Measurements from ENCODE around the gene IRF2.

The IRF2 gene

DNA sequence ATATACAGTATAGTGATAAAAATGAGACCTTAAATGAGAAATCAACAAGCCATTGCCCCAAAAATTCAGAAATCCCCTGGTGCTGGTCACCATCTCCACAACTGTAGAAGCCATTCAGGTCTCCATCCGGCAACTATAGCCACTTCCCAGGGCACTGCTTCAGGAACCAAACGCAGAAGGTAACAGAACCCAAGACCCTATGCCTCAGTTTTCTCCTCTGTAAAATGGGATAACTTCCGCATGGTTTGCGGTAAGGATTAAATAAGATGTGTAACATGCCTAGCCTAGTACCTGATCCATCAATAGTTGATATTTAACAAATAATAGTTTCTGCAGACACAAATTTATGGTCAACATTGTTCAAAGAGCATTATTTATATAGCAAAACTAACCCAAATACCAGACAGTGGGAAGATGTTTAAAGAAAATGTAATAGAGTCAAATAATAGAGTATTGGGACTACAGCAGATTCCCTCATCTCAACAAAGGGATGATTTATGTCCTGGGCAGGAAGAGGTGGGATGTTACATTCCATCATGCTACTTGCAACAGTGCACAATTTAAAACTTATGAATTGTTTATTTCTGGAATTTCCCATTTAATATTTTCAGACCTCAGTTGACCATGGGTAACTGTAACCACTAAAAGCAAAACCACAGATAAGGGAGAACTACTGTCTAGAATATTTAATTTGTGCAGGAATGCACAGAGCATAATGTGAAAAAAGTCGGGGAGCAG, 30.0 kb downstream of the IRF2 start:
- H3K27me3 ChIP-seq (replicated peaks; ENCODE audit: control insufficient read depth, insufficient read depth, low read length), result no peaks in the 10 kb centered on the region
- DNase-seq (ENCODE audit: extremely low read depth, insufficient read length), result no peak
- TF ChIP-seq, protein P1, sequence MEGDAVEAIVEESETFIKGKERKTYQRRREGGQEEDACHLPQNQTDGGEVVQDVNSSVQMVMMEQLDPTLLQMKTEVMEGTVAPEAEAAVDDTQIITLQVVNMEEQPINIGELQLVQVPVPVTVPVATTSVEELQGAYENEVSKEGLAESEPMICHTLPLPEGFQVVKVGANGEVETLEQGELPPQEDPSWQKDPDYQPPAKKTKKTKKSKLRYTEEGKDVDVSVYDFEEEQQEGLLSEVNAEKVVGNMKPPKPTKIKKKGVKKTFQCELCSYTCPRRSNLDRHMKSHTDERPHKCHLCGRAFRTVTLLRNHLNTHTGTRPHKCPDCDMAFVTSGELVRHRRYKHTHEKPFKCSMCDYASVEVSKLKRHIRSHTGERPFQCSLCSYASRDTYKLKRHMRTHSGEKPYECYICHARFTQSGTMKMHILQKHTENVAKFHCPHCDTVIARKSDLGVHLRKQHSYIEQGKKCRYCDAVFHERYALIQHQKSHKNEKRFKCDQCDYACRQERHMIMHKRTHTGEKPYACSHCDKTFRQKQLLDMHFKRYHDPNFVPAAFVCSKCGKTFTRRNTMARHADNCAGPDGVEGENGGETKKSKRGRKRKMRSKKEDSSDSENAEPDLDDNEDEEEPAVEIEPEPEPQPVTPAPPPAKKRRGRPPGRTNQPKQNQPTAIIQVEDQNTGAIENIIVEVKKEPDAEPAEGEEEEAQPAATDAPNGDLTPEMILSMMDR (IDR thresholded peaks at IDR 0.05; ENCODE audit: insufficient read depth, low read length, poor library complexity, severe bottlenecking), result no peak
- H3K36me3 ChIP-seq (ENCODE audit: control insufficient read depth, insufficient read depth, low read length), result peaks cover 6% of the 10 kb centered on the region
- no peak overlapping the region for H3K4me3 ChIP-seq (replicated peaks; ENCODE audit: low read depth, low read length)

DNA sequence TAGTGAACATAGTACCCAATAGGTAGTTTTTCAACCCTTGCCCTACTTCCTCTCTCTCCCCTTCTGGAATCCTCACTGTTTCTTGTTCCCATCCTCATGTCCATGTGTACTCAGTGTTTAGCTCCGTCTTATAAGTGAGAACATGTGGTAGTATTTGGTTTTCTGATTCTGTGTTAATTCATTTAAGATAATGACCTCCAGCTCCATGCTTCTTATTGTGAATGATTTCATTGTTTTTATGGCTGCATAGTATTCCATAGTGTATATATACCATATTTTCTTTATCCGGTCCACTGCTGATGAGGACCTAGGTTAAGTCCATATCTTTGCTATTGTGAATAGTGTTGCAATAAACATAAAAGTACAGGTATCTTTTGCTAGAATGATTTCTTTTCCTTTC, 31.0 kb downstream of the IRF2 start:
- Histone ChIP-seq H3K27me3 (replicated peaks; ENCODE audit: control insufficient read depth, insufficient read depth, low read length) (no peaks in the 10 kb centered on the region), H3K4me3 (replicated peaks; ENCODE audit: low read depth, low read length) (no peak overlapping the region), H3K36me3 (ENCODE audit: control insufficient read depth, insufficient read depth, low read length) (peaks cover 4% of the 10 kb centered on the region)
- TF ChIP-seq, protein P1 (IDR thresholded peaks at IDR 0.05; ENCODE audit: insufficient read depth, low read length, poor library complexity, severe bottlenecking), result no peak
- no peak for DNase-seq (ENCODE audit: extremely low read depth, insufficient read length)

DNA sequence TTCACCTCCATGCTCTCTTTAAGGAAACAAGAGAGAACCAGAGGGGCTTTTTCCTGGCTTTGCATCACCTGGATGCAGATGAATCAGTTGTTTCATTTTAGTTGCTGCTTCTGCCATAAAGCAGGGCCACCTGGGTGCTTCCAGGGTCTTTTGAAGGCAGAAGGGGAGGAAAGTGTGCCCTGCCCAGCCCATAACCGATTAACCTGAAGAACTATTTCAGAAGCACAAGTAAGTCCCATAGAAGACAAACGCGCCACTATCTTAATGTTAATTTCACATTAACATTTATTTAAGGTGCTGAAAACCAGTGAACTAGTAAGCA, 32.1 kb downstream of the IRF2 start:
- peaks cover 4% of the 10 kb centered on the region for H3K36me3 ChIP-seq (ENCODE audit: control insufficient read depth, insufficient read depth, low read length)
- DNase-seq (ENCODE audit: extremely low read depth, insufficient read length), result no peak
- H3K27me3 ChIP-seq (replicated peaks; ENCODE audit: control insufficient read depth, insufficient read depth, low read length), result no peaks in the 10 kb centered on the region
- TF ChIP-seq, protein P1 (IDR thresholded peaks at IDR 0.05; ENCODE audit: insufficient read depth, low read length, poor library complexity, severe bottlenecking), result no peak
- no peak overlapping the region for H3K4me3 ChIP-seq (replicated peaks; ENCODE audit: low read depth, low read length)

DNA sequence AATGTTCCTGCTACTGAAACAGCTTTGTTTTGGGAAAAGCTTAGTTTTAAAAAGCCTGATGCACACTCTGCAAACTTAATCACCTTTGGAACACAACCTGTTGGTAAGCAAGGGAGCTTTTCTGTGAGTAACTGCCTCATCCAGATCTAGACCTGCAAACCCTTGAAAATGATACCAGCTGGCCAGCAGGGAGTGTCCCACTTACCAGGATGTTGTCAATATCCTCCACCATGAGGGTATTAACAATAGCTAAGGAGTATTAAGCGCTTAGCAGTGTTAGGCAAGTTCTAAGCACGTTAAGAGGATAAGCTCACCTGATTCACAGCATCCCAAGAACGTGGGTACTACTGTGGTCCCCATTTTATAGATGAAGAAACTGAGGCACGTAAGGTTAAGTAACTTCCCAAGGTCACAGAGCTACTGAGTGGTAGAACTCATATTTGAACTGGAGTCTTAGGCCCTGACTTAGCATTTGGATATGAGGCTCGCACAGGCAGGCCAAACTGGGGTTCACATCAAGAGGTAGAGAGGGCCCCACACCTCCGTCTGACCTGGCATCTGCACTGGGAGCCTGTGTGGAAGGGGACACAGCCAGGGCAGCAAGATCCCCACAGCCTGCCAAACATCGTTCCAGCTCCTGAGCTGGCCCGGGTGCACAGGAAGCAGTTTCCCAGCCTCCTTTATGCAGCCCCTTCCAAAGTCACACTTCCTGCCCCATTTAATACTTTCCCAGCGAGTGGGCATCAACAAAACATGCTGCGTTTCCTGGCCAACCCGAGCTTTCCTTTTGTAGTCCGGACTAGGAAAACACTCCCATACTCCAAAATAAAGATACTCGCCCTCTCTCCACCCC, 32.7 kb downstream of the IRF2 start:
- H3K4me3 ChIP-seq (replicated peaks; ENCODE audit: low read depth, low read length), result no peak overlapping the region
- no peak for DNase-seq (ENCODE audit: extremely low read depth, insufficient read length)
- TF ChIP-seq, protein P1 (IDR thresholded peaks at IDR 0.05; ENCODE audit: insufficient read depth, low read length, poor library complexity, severe bottlenecking), result no peak
- peaks cover 4% of the 10 kb centered on the region for H3K36me3 ChIP-seq (ENCODE audit: control insufficient read depth, insufficient read depth, low read length)
- H3K27me3 ChIP-seq (replicated peaks; ENCODE audit: control insufficient read depth, insufficient read depth, low read length), result no peaks in the 10 kb centered on the region

DNA sequence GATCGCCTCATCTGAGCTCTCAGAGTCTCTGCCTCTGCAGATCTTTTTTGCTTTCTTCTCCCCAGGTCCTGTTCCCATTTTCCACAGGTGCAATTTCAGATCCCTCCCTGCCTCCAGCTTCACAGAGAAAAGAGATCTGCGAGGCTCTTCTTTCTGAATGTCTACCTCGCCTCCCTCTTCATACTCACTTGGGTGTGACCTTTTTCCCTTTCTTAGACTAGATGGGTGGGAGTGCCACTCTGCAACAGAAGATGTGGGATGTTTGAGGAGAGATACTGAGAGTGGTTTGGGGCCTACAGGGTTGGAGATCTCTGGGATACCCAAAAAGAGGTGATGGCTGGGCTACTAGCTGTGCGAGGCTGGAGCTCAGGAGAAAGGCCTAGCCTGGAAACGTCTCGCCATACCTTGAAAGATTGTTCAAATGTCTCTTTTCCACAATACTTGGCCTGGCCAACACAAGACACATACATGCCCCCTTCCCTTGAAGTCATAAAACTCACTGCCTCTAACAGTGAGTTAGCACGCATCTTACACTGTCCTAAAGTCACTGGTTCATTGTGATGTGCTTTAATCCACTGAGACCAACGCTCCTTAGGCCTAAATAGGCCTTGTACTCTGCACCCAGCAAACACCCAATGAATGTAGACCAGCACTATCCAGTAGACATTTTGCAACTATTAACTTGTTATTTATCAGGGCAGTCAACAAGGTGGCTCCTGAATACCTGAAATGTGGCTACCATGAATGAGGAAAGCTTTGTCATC, 33.6 kb downstream of the IRF2 start:
- H3K4me3 ChIP-seq (replicated peaks; ENCODE audit: low read depth, low read length), result no peak overlapping the region

More for the DNA sequence above, 33.6 kb downstream of the IRF2 start:
- H3K27me3 ChIP-seq (replicated peaks; ENCODE audit: control insufficient read depth, insufficient read depth, low read length), result no peaks in the 10 kb centered on the region
- peaks cover 4% of the 10 kb centered on the region for H3K36me3 ChIP-seq (ENCODE audit: control insufficient read depth, insufficient read depth, low read length)
- TF ChIP-seq, protein P1 (IDR thresholded peaks at IDR 0.05; ENCODE audit: insufficient read depth, low read length, poor library complexity, severe bottlenecking), result no peak
- DNase-seq (ENCODE audit: extremely low read depth, insufficient read length), result no peak

Measured in GM06990 (cell line).